ENCODE measurements around the gene CTAGE8.
"Not testable (repeated sequence)": the region's sequence is repeated elsewhere in the genome, so short reads cannot be mapped to it uniquely, and the experiment has no call there.

DNA sequence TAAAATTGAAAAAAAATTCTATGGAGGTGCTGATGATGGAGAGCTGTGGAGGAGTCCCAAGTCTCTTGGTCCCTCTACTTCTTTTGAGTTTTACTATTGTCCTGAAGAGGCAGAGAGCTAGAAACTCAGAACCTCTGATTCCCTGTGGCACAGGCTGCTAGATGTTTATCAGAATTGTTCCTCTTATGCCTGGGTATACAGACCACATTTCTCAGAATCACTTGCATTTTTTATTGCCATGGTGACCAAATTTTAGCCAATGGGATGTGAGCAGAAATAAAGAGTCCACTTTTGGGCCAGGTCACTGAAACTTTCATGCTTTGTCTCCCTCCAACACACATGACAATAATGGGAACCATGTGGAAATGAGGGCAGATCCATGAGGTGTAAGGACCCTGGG, 45.4 kb downstream of the CTAGE8 start:
- TF ChIP-seq MTA3 (IDR thresholded peaks at IDR 0.05; ENCODE audit: borderline replicate concordance, low read length); MYC (IDR thresholded peaks at IDR 0.05; ENCODE audit: insufficient read depth, insufficient read length, insufficient replicate concordance, low read length, severe bottlenecking); RCOR1 (conservative IDR thresholded peaks at IDR 0.05; ENCODE audit: low read depth, low read length); POLR2AphosphoS2 (IDR thresholded peaks at IDR 0.05; ENCODE audit: low read depth, low read length); BRCA1 (IDR thresholded peaks at IDR 0.05; ENCODE audit: low read depth, low read length); TCF12 (IDR thresholded peaks at IDR 0.05; ENCODE audit: low read depth, low read length); EP300 (IDR thresholded peaks at IDR 0.05; ENCODE audit: borderline replicate concordance in 1 of 2, control insufficient read depth in 1 of 2, low read depth in 2 of 2, low read length in 2 of 2): not testable (repeated sequence)
- TF ChIP-seq, protein P1, sequence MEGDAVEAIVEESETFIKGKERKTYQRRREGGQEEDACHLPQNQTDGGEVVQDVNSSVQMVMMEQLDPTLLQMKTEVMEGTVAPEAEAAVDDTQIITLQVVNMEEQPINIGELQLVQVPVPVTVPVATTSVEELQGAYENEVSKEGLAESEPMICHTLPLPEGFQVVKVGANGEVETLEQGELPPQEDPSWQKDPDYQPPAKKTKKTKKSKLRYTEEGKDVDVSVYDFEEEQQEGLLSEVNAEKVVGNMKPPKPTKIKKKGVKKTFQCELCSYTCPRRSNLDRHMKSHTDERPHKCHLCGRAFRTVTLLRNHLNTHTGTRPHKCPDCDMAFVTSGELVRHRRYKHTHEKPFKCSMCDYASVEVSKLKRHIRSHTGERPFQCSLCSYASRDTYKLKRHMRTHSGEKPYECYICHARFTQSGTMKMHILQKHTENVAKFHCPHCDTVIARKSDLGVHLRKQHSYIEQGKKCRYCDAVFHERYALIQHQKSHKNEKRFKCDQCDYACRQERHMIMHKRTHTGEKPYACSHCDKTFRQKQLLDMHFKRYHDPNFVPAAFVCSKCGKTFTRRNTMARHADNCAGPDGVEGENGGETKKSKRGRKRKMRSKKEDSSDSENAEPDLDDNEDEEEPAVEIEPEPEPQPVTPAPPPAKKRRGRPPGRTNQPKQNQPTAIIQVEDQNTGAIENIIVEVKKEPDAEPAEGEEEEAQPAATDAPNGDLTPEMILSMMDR (IDR thresholded peaks at IDR 0.05 in 2 of 3, conservative IDR thresholded peaks at IDR 0.05 in 1 of 3; ENCODE audit: control insufficient read depth in 2 of 3, extremely low read depth in 1 of 3, insufficient read depth in 1 of 3, low read depth in 3 of 3, low read length in 3 of 3), result not testable (repeated sequence)
